ENCODE data around the gene NCS1.

NCS1 gene

GRCh38 chr9:130215341-130216119, 43.3 kb downstream of the NCS1 start:
- DNase-seq = peak; percentile 80

- DNase-seq = no peak
Measured at GRCh38 chr9:130217838-130218237, 45.6 kb downstream of the NCS1 start.

- DNase-seq = no peak
Measured at GRCh38 chr9:130219661-130220096, 47.5 kb downstream of the NCS1 start.

GRCh38 chr9:130220352-130220751, 48.1 kb downstream of the NCS1 start:
- no peak for DNase-seq

DNA sequence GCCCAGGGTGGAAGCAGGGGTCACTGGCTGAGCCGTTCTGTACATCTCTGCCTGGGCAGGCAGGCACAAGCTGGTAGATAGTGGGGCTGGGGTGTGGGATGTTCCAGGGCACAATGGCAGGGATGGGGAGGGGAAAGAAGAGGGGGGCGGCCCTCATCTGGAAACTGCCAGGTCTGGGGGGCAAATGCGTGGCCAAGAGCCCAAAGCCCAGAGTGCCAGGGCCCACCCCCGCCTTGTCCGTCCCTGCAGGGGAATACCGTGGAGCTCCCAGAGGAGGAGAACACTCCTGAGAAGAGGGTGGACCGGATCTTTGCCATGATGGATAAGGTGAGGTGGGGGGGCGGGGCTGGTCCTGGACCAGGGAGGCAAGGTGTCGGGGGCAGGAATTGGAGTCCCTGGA, 50.6 kb downstream of the NCS1 start:
- no peak for DNase-seq

DNA sequence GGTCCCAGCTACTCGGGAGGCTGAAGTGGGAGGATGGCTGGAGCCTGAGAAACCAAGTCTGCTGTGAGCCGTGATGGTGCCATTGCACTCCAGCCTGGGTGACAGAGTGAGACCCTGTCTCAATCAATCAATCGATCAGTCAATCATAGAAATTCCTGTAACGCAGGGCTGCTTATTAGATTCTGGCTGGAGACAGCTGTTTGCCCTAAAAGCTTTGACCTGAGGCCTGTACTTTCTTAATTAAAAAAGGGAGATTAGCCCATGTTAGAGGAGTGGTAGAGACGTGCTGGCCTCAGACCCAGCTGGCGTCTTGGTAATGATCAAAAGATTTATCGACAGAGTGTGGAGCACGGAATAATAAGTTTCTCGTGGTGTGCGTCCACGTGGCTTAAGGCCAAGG, 52.9 kb downstream of the NCS1 start:
- DNase-seq = no peak

- no peak for DNase-seq
Measured at GRCh38 chr9:130225586-130225985, 53.4 kb downstream of the NCS1 start.

- DNase-seq = no peak
Measured at GRCh38 chr9:130226112-130226511, 53.9 kb downstream of the NCS1 start.

- no peak for DNase-seq
Measured at GRCh38 chr9:130227833-130228232, 55.6 kb downstream of the NCS1 start.

GRCh38 chr9:130229759-130230158, 57.6 kb downstream of the NCS1 start:
- DNase-seq = no peak

DNA sequence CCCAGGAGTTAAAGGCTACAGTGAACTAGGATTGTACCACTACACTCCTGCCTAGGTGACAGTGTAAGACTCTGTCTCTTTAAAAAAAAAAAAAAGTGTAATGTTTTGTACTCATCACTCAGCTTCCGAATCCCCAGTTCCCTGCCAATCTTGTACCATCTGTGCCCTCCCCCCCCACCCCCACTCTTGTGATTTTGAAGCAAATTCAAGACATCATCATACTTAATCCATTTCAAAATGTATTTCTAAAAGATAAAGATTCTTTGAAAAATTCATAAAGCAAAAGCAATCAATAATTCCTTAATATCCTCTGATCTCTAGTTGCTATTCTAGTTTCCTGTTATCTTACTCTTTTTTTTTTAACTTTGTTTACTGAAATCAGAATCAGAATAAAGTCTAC, 58.4 kb downstream of the NCS1 start:
- no peak for DNase-seq

- no peak for DNase-seq
Measured at GRCh38 chr9:130232899-130233586, 60.8 kb downstream of the NCS1 start.

GRCh38 chr9:130233587-130233945, 61.4 kb downstream of the NCS1 start:
- DNase-seq = no peak

GRCh38 chr9:130234340-130235260, 62.4 kb downstream of the NCS1 start:
- DNase-seq = no peak

DNA sequence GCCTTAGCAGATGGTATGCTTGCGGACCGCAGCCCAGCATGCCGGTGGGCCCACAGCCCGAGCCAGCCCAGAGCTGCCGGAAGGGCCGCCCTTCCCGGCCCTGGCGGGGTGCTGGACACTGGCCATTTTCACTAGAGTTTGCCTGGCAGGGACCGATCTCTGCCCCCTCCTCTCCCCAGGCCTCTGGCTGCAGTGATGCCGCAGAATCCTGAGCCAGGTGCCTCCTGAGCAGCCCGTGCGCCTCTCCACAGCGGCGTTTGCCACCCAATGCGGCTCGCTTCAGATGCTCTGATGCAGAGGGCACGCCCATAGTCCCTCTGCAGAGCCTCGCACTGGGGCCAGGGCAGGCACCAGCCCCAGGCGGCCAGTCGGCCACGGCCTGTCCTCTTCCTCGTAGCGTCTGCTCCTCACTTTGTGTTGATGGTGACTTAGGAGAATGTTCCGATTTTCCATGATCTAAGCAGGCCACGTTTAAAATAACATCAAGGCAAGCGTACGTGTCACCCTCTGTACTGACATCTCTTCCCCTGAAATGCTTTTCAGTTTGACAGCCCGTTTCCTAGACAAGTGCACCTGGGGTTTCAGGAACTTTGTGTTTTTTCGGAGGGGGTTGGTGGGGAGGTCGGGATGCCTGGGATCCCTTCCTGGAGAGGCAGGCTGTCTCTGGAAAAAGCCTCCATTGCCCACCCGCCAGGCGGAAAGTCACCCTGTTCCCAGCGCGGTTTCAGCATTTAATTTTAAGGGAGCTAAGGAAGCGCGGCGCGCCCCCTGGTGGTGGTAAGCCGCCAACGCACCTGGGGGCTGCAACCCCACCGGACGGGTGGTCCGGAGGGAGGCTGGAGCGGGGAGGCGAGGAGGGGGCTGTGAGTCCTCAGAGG, 63.6 kb downstream of the NCS1 start:
- DNase-seq = peak; percentile 25

DNA sequence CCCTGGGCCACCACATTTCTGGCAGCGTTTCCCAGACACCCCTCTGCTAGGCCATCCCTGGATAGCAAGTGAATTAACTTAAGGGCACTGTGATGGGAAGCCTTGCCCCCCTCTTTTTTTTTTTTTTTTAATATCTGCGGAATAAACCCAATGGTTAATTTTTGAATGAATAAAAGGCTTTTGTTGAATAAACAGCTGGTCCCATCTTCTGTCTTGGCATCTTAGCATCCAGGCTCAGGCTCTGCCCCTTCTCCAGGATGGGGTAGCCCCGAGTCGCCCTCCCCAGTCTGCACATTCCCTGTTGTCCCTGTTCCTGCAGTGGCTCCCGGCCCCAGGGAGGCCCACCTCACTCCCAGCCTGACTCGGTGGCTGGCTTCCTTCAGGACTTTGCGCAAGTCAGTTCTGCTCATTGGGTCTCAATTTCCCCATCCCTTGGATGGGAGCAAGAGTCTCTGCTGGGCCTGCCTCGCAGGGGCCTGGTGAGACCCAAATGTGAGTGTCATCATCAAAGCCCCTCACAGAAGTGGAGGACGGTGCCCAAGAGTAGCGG, 64.3 kb downstream of the NCS1 start:
- no peak for DNase-seq

DNA sequence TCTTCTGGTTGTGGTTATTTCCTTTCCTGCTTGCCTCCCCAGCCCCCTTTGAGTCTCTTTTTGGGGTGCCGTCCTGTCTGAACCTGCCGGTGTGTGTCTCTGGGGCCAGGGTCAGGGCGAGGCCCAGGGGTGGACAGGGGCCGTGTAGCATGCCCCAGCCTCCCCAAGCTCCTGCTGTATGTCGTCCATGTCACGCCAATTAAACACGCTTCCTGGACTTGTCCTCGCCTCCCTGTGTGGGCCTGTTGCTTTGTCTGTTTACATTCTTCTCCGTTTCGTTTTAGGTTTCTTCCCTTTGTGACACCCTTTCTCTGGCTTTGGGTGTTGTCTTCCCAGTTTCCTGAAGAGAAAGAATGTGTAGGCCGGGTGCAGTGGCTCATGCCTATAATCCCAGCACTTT, 64.9 kb downstream of the NCS1 start:
- DNase-seq = no peak

DNA sequence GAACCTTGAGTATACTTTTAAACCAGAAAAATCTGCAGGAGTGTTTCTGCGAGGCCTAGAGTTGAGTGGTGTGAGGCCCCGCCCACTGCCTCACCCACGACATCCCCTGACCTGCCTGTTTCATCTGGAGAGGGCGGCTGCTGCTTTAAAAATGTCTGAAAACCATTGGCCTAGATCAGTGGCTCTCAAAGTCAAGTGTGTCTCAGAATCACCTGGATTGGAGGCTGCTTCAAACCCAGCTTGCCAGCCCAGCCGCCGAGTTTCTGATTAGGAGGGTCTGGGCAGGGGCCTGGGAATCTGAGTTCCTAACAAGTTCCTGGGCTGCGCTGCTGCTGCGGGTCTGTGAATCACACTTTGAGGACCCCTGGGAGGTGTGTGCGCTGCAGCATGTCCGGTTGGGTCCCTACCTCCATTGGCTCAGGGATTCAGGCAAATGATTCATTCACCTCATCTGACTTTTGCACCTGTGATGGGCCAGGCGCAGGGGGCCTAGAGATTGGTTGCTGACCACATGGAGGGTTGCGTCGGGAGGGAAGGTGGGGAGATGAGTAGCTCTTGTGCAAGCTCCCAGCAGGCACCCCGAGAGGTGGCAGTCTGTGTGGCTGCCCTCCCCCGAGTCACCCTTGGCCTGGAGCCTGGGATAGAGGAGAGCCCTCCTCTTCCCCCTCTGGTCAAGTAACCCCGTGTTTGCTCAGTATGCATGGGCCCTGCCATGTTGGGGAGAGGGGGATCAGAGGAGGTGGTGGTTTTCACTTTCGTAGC, 65.7 kb downstream of the NCS1 start:
- no peak for DNase-seq

DNA sequence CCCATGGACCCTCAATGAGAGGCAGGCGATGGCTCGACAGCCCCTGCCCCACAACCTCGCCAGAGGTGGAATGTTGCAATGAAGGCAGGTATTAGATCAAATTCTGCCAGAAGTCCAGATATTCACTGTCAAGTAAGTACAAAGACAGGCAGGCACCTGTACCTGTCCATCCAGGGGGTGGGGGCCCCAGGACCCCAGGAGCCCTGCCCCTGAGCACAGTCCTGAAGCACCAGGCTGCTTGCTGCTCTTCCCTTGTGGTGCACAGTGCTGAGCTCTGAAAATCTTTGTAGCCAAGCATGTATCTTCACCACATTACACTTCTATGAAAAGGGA, 67.1 kb downstream of the NCS1 start:
- no peak for DNase-seq

DNA sequence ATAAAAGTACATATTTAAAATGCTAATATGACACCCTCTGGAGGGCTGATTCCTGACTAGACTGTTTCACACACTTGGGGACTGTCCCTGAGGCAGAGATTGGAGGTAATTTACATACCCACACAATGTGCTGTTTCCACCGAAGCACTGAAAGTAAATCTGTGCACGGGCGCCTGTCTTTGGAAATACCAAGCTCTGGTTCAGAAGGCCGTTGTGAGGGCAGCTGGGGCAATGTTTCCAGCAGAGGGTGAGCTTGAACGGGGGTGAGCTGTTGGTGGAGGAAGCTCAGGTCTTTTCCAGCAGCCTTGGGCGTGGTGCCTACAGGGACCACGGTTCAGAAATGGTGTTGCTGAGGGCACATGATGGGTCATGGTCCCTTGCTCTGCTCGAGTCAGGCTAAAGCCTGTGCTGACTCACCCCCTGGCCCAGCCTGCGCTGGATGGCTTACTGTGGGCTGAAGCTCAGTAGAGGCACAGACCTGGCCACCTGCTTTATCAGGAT, 67.6 kb downstream of the NCS1 start:
- DNase-seq = peak; percentile 19

Measured in kidney glomerular epithelial cell (primary cell).